HK-2 (cell line): ENCODE data around the gene MOCS2.
"Not testable (repeated sequence)": the region's sequence is repeated elsewhere in the genome, so short reads cannot be mapped to it uniquely, and the experiment has no call there.

Experiments used
- DNase-seq: peaks from one replicate; pipeline ENCODE4 v3.0.0-alpha.2; 2018; ENCODE audit not compliant: unreplicated experiment

MOCS2 gene

DNA sequence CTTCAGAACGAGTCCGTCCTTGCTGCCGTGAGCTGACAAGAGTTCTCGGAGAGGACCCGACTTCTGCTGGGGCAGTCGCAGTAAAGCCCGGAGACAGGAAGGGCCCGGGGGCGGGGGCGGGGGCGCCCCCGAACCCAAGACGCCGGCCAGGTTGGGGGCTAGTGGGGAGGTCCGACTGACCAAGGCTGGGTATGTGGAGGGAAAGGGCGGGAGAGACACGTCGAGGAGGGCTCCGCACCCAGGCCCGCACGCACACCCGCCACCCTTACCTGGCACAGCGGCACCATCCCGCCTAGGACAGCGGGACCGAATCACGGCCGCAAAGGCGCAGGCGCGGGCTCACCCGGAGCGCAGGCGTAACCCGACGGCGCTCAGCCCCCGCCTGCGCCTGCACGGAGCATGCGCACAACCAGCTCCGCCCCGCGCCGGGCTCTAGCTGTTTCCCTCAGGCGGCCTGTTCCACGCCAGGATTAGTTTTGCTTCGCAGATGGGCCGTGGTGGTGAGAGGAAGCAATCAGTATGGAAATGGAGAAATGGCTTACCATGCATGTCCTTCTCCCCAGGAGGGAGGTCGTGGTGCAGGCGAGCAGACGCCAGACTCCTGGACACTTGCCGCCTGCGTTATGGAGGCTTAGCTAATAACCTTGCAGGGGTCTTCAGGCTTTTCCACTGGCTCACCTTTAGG, at the start of gene MOCS2:
MOCS2 (minus strand) TSS at position 315 of the 685 bp plus-strand sequence. CDS start 2,583 bp downstream, outside the sequence.
- DNase-seq = peak; percentile 83

DNA sequence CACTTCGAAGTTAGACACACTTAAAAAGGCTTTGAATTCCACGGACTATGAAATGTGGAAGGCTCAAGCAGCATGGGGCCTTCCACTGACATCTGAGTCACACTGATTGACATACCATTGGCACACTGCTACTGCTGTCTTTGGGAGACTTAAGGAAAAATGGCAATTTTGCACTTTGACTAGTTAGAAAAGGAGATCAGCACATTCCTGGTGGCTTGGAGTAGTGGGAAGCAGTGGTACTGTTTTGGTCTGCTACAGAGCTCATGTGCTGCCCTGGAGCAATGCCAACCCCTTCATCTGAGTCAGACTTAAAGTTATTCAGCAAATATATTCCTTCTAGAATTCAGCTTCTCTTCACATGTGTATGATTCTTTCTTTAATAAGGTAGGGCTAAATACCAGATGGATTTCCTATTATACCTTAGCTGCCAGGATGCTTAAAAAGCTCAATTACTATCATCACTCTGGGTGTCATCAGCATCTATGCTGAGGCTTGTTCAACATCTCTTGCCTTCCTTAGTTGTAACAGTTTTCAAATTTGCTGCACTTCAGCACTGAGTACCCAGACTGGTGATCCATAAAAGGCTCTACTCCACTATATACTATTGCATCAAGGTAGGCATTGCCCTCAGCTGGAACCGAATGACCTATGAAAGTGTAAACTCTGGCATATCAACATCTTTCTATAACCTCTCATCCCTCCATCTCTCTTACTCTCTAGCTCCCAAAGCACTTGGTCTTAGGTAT, 42.3 kb upstream of the MOCS2 start:
- peak; percentile 4 for DNase-seq

DNA sequence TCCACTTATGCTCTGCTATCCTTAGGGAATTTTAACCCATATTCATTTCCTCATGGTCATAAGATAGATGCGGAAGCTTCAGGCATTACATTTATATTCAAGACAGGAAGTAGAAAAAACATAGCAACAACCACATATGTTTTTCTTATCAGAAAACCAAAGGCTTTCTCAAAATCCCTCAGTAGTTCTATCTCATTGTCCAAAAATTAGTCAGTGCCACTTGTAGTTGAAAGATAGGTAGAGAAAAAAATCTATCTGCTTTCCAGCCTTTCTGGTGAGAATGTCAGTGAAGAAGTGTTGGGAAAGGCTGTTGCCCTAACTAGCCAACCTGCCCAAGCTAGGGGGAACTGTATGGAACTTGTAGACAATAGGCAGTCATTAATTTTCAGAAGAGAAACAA, 23.5 kb upstream of the MOCS2 start:
- DNase-seq = no peak

- no peak for DNase-seq
Observed at GRCh38 chr5:53130266-53130665, 20.7 kb upstream of the MOCS2 start.

- DNase-seq = no peak
Observed at GRCh38 chr5:53128481-53128880, 18.9 kb upstream of the MOCS2 start.

GRCh38 chr5:53127107-53127506, 17.6 kb upstream of the MOCS2 start:
- no peak for DNase-seq

- no peak for DNase-seq
Observed at GRCh38 chr5:53126521-53126920, 17.0 kb upstream of the MOCS2 start.

DNA sequence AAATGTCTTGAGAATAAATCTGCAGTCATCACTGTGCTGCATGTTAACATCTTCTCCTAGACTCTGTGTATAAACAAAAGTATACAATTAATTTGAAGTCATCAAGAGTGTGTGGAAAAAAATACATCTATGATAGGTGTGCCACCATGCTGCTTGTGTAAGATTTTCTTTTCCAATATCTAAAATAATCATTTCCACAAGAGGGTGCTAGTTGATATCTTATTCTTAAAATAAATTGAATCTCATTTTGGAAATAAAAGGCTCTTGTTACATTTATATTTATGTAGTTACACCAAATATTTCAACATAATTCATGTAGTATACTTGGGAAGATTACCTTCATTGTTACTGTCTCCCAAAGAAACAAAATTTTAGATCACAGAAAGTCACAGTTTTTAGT, 14.1 kb upstream of the MOCS2 start:
- no peak for DNase-seq

- DNase-seq = no peak
Observed at GRCh38 chr5:53120165-53120564, 10.6 kb upstream of the MOCS2 start.

- DNase-seq = no peak
Observed at GRCh38 chr5:53118879-53119278, 9.3 kb upstream of the MOCS2 start.

GRCh38 chr5:53116597-53116996, 7.0 kb upstream of the MOCS2 start:
- no peak for DNase-seq

DNA sequence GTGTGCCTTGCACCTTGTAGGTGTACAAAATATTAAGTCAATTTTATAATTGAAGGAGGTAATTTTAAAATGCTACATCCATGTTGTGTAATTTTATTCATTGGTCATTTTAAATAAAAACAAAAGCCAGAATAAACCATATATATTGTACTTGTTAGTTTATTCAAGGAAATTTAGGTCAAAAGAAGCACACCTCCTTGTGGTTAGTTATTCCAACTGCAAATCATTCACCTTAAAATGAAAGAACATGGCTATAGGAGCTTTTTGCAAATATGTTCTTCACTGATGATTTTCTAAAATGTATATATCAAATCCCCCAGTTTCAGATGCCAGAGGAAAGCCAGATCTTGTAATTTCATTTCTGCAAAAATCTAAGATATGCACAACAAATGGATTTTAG, 5.4 kb upstream of the MOCS2 start:
- DNase-seq = no peak

GRCh38 chr5:53113947-53114346, 4.4 kb upstream of the MOCS2 start:
- DNase-seq = no peak

DNA sequence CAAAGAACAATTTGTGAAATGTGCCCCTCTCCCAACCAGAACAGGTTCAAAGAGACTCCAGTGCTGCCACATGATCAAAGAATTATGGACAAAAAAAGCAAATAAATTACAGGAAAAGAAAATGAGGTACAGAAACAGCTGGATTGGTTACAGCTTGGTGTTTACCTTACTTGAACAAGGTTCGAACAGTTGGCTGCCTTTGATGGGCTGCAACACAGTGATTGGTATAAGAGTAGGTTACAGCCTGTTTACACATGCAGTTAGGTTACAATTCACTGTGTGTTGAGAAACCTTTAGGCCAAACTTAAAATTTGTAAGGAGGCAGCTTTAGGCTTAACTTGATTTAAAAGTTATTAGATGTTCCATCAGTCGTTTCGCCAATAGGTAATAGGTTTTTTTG, 3.4 kb upstream of the MOCS2 start:
- no peak for DNase-seq

GRCh38 chr5:53112307-53112706, 2.8 kb upstream of the MOCS2 start:
- not testable (repeated sequence) for DNase-seq

- no peak for DNase-seq
Observed at GRCh38 chr5:53111139-53111538, 1.6 kb upstream of the MOCS2 start.

GRCh38 chr5:53110156-53110555, 599 bp upstream of the MOCS2 start:
- no peak for DNase-seq

- no peak for DNase-seq
Observed at GRCh38 chr5:53109056-53109442, 508 bp downstream of the MOCS2 start.

GRCh38 chr5:53105611-53106300, 3.8 kb downstream of the MOCS2 start:
- DNase-seq = no peak

DNA sequence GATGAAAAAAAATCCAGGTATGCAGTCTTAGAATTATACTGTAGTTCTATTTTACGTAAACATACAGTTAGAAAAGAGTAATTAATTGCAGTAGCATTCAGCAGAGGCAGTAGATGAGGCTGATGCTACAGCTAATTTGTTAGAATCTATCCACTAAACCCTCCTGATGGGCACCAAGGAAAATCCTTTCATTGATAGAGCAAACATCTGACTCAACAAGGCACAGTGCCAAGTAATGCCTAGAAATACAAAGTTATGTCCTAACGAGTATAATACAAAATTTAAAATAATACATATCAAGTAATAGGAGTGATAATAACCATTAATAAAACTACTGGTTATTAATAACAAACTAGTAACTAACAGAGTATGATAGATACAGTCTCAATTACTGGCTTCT, 9.0 kb downstream of the MOCS2 start:
- no peak for DNase-seq

DNA sequence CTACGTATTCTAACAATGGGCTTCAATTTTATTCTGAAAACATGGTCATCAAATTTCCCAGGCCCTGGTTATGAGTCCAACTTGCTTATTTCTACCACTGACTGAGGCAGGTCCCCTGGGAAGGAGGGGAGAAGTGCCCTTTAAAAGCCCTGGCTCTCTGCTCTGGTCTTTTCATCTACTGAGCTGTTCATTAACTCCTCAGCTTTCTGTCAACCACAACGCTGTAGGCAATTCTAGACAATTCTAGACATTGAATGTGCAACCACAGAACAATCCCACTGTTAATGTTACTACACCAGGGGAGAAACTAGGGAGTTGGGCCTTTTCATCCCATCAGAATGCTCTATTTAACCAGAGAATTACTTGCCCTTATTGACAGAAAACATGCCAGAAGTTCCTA, 10.0 kb downstream of the MOCS2 start:
- DNase-seq = no peak

- DNase-seq = peak; percentile 37
Observed at GRCh38 chr5:53095931-53096525, 13.5 kb downstream of the MOCS2 start.

GRCh38 chr5:53095217-53095616, 14.3 kb downstream of the MOCS2 start:
- no peak for DNase-seq
